ENCODE data around the gene MNX1. TPM values are rescaled to one million over a fixed set of nuclear protein-coding genes. Genes with fewer than 3 reads are reported as not detected.

Gene MNX1
- total RNA-seq, 2 donors from 2014 or later, result not detected

- H3K4me1 Mint-ChIP-seq, result peaks cover 17% of the 10 kb centered on the region
- peaks cover 55% of the 10 kb centered on the region for H3K27me3 Mint-ChIP-seq
- H3K9me3 Mint-ChIP-seq, result no peaks in the 10 kb centered on the region
Measured at GRCh38 chr7:157013602-157014549, 3.4 kb upstream of the MNX1 start.

DNA sequence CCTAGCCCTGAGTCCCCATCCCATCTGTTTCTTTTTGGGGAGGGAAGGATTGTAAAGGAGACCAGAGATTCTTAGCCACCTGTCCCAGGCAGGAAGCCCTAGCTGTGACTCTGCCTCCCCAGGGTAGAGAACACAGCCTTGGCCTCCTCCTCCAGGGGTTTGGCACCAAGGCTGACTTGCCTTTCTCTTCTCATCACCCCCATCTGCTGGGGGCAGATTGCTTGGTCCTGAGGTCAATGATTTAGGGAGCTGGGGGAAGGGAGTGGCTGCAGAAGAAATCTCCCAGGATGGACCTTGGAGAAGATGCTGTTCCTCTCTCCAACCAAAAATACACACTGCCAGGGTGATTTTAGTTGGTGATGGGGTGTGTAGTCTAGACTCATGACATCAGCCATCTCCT is 2.6 kb upstream of the MNX1 start:
- no peak overlapping the region for H3K27ac Mint-ChIP-seq
- H3K36me3 Mint-ChIP-seq (ENCODE audit: low read depth), result no peaks in the 10 kb centered on the region
- H3K9me3 Mint-ChIP-seq, result no peaks in the 10 kb centered on the region
- H3K27me3 Mint-ChIP-seq, result peaks cover 55% of the 10 kb centered on the region
- no peak overlapping the region for H3K4me3 Mint-ChIP-seq
- peaks cover 12% of the 10 kb centered on the region for H3K4me1 Mint-ChIP-seq
- ATAC-seq (replicated peaks), result no peak

More at GRCh38 chr7:157013602-157014549, 3.4 kb upstream of the MNX1 start:
- H3K4me3 Mint-ChIP-seq, result no peak overlapping the region
- H3K36me3 Mint-ChIP-seq (ENCODE audit: low read depth), result peaks cover 7% of the 10 kb centered on the region
- H3K27ac Mint-ChIP-seq, result no peak overlapping the region
- no peak for ATAC-seq (replicated peaks)

DNA sequence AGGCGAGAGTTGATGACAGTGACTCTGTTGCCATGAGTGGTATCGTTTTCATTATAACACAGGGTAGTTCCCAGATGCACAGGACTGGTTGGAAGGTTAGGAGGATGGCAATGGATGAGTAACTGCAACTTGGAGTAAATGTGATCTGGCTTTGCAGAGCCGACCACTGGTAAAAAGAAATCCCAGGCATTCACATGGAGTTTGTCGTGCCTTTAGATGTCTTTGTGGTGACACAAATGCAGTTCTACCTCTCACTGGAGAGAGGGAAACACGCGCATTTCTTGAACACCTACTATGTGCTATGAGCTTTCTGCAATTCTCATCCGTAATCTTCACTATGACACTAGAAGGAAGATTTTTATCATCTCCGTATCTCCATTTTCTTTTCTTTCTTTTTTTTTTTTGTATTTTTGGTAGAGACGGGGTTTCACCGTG is 1.7 kb upstream of the MNX1 start:
- Mint-ChIP-seq H3K27me3 (peaks cover 60% of the 10 kb centered on the region), H3K4me3 (no peak overlapping the region), H3K36me3 (ENCODE audit: low read depth) (no peaks in the 10 kb centered on the region), H3K27ac (no peak overlapping the region), H3K9me3 (no peaks in the 10 kb centered on the region), H3K4me1 (peaks cover 12% of the 10 kb centered on the region)
- peak; percentile 50 for ATAC-seq (replicated peaks)

- Mint-ChIP-seq H3K36me3 (ENCODE audit: low read depth) (no peaks in the 10 kb centered on the region), H3K9me3 (no peaks in the 10 kb centered on the region), H3K4me1 (peaks cover 8% of the 10 kb centered on the region), H3K4me3 (peak overlapping the region; percentile 37), H3K27ac (no peak overlapping the region), H3K27me3 (peaks cover 59% of the 10 kb centered on the region)
- no peak for ATAC-seq (replicated peaks)
Measured at GRCh38 chr7:157011333-157012112, 1.1 kb upstream of the MNX1 start.

GRCh38 chr7:157009778-157010587 is 480 bp downstream of the MNX1 start:
- Mint-ChIP-seq H3K4me3 (no peak overlapping the region), H3K27me3 (peaks cover 56% of the 10 kb centered on the region)

DNA sequence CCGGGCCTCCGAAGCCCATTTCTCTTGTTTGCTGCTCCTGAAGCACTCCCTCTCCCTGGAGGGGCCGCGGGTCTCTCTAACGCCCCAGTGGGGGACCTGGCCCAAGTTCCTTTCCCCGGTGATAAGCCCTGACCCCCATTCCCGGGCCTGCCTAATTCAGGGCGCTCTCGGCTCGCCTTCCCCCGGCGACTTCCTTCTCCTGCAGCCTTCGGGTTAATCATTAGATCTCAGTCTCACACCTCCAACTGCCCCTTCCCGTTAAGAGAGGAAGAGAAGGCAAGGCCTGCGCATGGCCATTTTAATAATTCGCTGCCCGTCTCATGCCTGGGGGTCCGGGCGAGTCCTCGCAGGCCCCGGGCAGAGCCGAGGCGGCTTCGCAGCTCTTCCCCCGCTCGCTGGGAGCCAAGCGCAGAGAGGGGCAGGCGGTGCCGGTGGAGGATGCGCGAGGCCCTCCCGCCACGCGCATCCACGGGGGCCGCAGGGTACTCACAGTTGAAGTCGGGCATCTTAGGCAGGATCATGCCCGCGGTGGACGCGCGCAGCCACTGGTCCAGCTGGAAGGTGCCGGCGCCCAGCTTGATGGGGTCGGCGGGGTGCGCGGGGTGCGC is 1.2 kb downstream of the MNX1 start:
- Mint-ChIP-seq H3K4me1 (peaks cover 13% of the 10 kb centered on the region), H3K27me3 (peaks cover 59% of the 10 kb centered on the region), H3K9me3 (no peaks in the 10 kb centered on the region), H3K36me3 (ENCODE audit: low read depth) (peaks cover 8% of the 10 kb centered on the region), H3K4me3 (no peak overlapping the region), H3K27ac (no peak overlapping the region)
- ATAC-seq (replicated peaks), result no peak

More at GRCh38 chr7:157009778-157010587, 480 bp downstream of the MNX1 start:
- peaks cover 8% of the 10 kb centered on the region for H3K4me1 Mint-ChIP-seq
- peak; percentile 7 for ATAC-seq (replicated peaks)
- H3K36me3 Mint-ChIP-seq (ENCODE audit: low read depth), result peaks cover under 1% of the 10 kb centered on the region
- H3K27ac Mint-ChIP-seq, result no peak overlapping the region
- H3K9me3 Mint-ChIP-seq, result no peaks in the 10 kb centered on the region

DNA sequence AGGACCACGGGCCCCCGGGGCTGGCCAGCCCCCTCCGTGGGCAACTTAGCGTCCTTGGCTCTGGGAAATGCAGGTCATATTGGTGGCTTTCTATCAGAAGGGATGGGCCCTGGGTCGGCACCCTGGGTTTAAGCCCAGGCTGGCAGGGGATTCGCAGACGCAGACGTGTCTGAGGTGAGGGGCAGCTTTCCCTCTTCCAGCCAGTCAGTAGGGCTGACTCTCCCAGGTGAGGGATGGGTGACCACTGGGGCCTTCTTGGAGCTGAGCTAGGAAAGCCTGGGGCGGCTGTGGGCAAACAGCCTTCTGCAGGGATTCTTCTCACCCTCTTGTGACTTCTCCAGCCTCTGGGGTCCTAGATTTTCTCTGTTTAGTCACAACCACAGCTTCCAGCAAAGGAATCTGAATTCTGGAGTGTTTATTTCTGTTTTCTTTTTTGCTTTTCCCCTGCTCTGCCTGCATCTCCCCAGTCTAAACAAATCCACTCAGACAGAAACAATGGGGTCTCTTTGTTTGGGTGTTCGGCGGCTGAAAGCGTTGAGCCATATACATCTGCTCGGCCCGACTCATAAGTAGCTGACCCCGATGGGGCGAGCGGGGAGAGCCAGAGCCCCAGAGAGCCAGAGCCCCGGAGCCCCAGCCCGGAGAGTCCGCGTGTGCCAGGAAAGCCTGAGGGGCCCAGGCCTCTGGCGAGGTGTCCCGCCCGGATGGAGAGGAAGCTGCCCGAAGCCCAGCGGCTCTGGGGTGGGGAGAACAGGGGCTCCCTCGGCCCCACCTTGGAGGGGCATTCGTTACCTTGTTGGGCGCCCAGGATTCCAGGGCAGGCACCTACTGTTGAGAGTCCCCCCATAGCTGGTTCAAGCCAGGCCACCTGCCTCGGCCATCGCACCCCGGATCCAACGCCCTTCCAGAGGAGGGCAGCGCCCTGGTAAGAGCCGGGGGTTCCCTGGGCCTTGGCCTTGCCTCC is 2.0 kb downstream of the MNX1 start:
- Mint-ChIP-seq H3K27ac (no peak overlapping the region), H3K27me3 (peaks cover 58% of the 10 kb centered on the region), H3K36me3 (ENCODE audit: low read depth) (peaks cover 8% of the 10 kb centered on the region), H3K4me3 (no peak overlapping the region), H3K9me3 (no peaks in the 10 kb centered on the region), H3K4me1 (peaks cover 13% of the 10 kb centered on the region)
- ATAC-seq (replicated peaks), result no peak

GRCh38 chr7:157007470-157008066 is 2.9 kb downstream of the MNX1 start:
- no peaks in the 10 kb centered on the region for H3K9me3 Mint-ChIP-seq
- no peak overlapping the region for H3K27ac Mint-ChIP-seq
- no peak overlapping the region for H3K4me3 Mint-ChIP-seq
- H3K27me3 Mint-ChIP-seq, result peaks cover 49% of the 10 kb centered on the region
- ATAC-seq (replicated peaks), result no peak
- H3K36me3 Mint-ChIP-seq (ENCODE audit: low read depth), result peaks cover 8% of the 10 kb centered on the region
- peaks cover 13% of the 10 kb centered on the region for H3K4me1 Mint-ChIP-seq

- Mint-ChIP-seq H3K36me3 (ENCODE audit: low read depth) (peaks cover 8% of the 10 kb centered on the region), H3K27ac (no peak overlapping the region), H3K4me1 (peaks cover 9% of the 10 kb centered on the region), H3K4me3 (no peak overlapping the region), H3K9me3 (no peaks in the 10 kb centered on the region), H3K27me3 (peaks cover 49% of the 10 kb centered on the region)
- ATAC-seq (replicated peaks), result no peak
Measured at GRCh38 chr7:157006829-157007469, 3.5 kb downstream of the MNX1 start.

- Mint-ChIP-seq H3K36me3 (ENCODE audit: low read depth) (peaks cover 8% of the 10 kb centered on the region), H3K4me1 (peaks cover 5% of the 10 kb centered on the region), H3K27ac (no peak overlapping the region), H3K4me3 (no peak overlapping the region), H3K27me3 (peaks cover 47% of the 10 kb centered on the region), H3K9me3 (no peaks in the 10 kb centered on the region)
- ATAC-seq (replicated peaks), result no peak
Measured at GRCh38 chr7:157006205-157006747, 4.2 kb downstream of the MNX1 start.

DNA sequence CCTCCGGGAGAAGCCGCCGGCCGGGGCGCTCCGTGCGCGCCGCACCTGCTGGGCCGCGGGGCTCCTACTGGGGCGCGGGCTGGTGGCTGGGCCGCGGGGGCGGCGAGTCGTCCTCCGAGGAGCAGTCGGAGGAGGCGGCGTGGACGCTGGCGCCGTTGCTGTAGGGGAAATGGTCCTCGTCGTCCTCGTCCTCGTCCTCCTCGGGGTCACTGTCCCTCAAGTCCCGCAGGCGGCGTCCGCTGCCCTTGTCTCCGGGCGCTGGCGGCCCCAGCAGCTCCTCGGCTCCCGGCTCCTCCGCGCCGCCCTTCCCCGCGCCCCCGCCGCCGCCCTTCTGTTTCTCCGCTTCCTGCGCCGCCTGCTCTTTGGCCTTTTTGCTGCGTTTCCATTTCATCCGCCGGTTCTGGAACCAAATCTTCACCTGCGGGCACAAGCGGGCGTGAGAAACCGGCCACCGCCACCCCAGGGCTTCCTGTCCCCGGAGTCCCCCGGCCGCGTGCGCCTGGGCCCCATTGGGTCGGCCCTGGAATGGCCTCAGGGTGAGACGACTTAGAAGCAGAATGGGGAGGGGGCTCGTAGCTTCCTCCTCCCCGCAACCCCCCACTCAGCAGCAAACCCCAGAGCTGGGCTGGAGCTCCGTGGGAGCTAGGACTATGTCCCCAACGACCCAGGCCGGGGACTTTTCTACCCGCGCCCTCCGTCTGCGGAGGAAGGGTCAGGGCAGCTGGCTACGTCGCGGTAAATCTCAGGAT is 4.8 kb downstream of the MNX1 start:
- Mint-ChIP-seq H3K4me3 (no peak overlapping the region), H3K27ac (no peak overlapping the region), H3K36me3 (ENCODE audit: low read depth) (peaks cover 14% of the 10 kb centered on the region), H3K9me3 (no peaks in the 10 kb centered on the region), H3K4me1 (peaks cover 11% of the 10 kb centered on the region), H3K27me3 (peaks cover 53% of the 10 kb centered on the region)
- ATAC-seq (replicated peaks), result no peak

All from activated T-helper 17 cell treated with anti-CD3 and anti-CD28 coated beads, Interleukin-2, amount 50 U/mL, for 72 hours (primary cell).